Mucosa of stomach (tissue), 1 donor: ENCODE results near the gene GALNS.

Source experiments
- H3K27me3 ChIP-seq: one replicate; pipeline ENCODE4 v1.7.0; 2013; ENCODE audit warnings: mild to moderate bottlenecking, low read length; ENCODE audit not compliant: control insufficient read depth, insufficient read depth
- H3K36me3 ChIP-seq: one replicate; pipeline ENCODE4 v1.7.0; 2013; ENCODE audit warnings: low read length; ENCODE audit not compliant: control insufficient read depth, insufficient read depth
- H3K4me1 ChIP-seq: one replicate; pipeline ENCODE4 v1.7.0; 2013; ENCODE audit warnings: mild to moderate bottlenecking, low read length; ENCODE audit not compliant: control insufficient read depth, insufficient read depth
- H3K4me3 ChIP-seq: one replicate; pipeline ENCODE4 v1.7.0; 2013; ENCODE audit warnings: low read length
- H3K9ac ChIP-seq: one replicate; pipeline ENCODE4 v1.7.0; 2013; ENCODE audit warnings: mild to moderate bottlenecking, low read length, moderate library complexity
- H3K9me3 ChIP-seq: one replicate; pipeline ENCODE4 v1.7.0; 2013; ENCODE audit warnings: mild to moderate bottlenecking, low read length, moderate library complexity; ENCODE audit not compliant: control insufficient read depth
- donor health status: Pancreatic carcinoma.

The GALNS gene

GRCh38 chr16:88764913-88765349, 91.8 kb downstream of the GALNS start:
- Histone ChIP-seq H3K27me3 (no peaks in the 10 kb centered on the region), H3K4me1 (peaks cover 16% of the 10 kb centered on the region), H3K9me3 (no peaks in the 10 kb centered on the region), H3K4me3 (no peak overlapping the region), H3K36me3 (no peaks in the 10 kb centered on the region), H3K9ac (no peak overlapping the region)

- H3K4me1 ChIP-seq, result peaks cover 22% of the 10 kb centered on the region
- no peak overlapping the region for H3K9ac ChIP-seq
- H3K36me3 ChIP-seq, result no peaks in the 10 kb centered on the region
- H3K27me3 ChIP-seq, result no peaks in the 10 kb centered on the region
- no peak overlapping the region for H3K4me3 ChIP-seq
- H3K9me3 ChIP-seq, result no peaks in the 10 kb centered on the region
Observed at GRCh38 chr16:88764080-88764479, 92.7 kb downstream of the GALNS start.
